Stimulated activated CD8-positive, alpha-beta memory T cell treated with anti-CD3 and anti-CD28 coated beads, Interleukin-4, amount 100 ng/mL, for 48 hours (primary cell): Measurements from ENCODE around the gene ADH5.
"Not testable (repeated sequence)": the region's sequence is repeated elsewhere in the genome, so short reads cannot be mapped to it uniquely, and the experiment has no call there.

ENCODE experiments used
- DNase-seq: peaks from one replicate; pipeline ENCODE4 v3.0.0-alpha.2; 2020

ADH5 gene

DNA sequence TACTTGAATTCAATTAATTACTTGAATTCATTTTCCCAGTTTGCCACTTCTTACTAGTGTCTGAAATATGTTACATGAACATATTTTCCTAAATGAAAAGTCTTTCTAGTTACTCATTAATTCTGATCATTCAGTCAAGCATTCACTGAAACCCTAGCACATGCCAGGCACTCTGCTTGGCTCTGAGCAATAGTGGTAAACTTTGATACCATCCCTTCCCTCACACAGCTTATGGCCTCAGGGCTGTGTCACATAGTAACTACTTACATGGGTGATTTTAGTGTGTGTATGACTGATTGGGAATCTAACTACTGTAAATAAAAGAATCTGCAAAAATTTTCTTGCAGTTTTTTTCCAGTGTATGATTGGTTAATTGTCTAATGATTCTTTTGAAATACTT, 60.4 kb downstream of the ADH5 start:
- no peak for DNase-seq

DNA sequence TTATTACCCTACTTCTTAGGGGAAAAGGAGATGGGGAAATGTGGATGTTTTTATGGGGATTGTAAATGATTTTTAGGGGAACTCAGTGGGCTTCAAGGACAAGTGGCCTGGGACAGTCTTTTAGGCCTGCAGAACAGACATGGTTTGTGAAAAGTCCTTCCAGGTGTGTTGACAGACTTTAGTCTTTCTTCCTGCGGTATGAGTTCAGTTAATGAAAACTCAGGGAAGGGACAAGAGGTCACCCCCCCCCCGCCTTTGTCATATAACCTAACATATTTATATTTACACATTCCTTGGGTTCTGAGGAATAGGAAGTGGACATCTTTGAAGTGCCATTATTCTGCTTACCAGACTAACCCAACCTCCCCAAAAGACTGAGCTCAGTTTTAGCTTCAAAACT, 61.3 kb downstream of the ADH5 start:
- no peak for DNase-seq

DNA sequence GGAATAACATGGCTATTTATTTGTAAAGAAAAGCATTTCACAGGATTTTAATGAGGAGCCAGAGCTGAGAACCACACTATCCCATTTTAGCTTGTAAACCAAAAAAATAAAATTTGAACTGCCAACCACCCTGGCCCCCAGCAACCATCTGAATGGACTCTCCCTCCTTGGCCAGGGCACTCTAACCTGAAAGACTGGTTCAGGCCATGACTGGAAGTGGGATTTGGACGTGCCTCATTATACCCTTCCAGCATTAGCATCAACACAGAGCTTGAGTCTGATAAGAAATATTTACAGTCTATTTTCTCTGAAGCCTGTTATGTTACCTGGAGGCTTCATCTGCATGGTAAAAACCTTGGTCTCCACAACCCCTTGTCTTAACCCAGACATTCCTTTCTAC, 63.1 kb downstream of the ADH5 start:
- no peak for DNase-seq

DNA sequence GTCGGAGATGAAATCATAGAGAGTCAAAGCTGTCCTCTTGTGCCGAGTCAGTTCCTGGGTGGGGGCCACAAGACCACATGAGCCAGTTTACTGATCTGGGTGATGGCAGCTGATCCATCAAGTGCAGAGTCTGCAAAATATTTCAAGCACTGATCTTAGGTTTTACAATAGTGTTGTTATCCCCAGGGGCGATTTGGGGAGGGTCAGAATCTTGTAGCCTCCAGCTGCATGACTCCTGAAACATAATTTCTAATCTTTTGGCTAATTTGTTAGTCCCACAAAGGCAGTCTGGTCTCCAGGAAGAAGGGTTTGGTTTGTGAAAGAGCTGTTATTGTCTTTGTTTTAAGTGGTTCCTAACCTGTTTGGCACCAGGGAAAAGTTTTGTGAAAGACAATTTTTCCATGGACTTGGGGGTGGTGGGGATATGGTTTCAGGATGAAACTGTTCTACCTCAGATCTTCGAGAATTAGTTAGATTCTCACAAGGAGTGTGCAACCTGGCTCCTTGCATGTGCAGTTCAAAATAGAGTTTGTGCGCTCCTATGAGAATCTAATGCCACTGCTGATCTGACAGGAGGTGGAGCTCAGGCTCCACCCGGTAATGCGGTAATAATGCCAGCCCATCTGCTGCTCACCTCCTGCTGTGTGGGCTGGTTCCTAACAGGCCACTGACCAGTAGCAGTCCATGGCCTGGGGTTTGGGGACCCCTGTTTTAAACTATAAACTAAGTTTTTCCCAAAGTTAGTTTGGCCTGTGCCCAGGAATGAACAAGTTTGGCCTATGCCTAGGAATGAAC, 63.9 kb downstream of the ADH5 start:
- DNase-seq = no peak

DNA sequence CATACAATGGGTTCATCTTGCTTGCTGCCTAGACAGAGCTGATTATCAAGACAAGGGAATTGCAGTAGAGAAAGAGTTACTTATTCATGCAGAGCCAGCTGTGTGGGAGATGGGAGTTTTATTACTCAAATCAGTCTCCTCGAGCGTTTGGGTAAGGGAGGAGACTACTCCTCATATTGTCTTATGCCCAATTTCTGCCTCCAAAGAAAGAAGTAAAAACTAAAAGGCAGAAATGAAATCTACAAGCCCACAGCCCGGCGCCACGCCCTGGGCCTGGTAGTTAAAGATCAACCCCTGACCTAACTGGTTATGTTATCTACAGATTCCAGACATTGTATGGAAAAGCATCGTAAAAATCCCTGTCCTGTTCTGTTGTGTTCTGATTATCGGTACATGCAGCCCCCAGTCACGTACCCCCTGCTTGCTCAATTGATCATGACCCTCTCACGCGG, 64.8 kb downstream of the ADH5 start:
- DNase-seq = not testable (repeated sequence)

DNA sequence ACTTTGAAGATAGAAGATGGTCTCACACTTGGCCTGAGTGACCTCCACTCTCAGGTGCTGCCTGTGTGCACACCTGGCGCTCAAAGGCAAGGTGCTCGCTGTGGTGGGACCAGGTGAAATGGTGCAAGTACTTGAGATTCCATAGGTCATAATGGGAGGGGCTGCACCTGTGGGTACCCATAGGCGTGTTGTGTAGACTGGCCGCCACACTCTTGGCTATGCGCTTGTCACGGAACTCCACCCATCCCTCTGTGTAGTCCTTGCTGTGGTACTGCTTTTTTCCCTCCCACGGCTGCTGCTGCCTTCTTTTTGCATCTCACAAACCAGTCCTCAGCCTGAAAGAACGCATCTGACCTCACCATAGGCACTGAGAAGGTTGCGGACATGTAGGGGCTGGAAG, 66.0 kb downstream of the ADH5 start:
- no peak for DNase-seq

DNA sequence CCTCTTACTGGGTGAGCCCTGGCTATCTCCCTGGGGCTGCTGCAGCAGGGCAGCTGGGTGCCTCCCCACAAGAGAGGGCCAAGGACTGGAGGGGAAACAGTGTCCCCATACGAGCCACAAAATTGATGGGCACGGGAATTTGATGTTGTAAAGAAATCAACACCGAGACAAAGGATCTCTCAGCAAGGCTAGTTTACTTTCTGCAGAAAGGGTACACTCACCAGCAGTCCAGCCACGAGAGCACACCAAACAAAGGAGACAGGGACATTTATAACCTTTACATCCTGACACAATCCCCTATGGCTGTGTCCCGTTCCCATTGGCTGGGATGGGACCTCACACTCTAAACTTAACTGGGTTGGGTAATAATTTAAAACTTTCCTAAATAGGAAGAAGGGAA, 67.2 kb downstream of the ADH5 start:
- DNase-seq = no peak
